Thoracic aorta (tissue), 2 donors: Measurements from ENCODE around the gene SMNDC1. TPM values are rescaled to one million over a fixed set of nuclear protein-coding genes. Genes with fewer than 3 reads are reported as not detected.

Source experiments
- ATAC-seq: fragments of 150-250 bp; one replicate; pipeline ENCODE4 v1.8.0; 2017; ENCODE audit warnings: low read depth; ENCODE audit not compliant: insufficient number of reproducible peaks, low FRiP score
- DNase-seq: peaks from one replicate; pipeline ENCODE4 v3.0.0-alpha.2; 2020; ENCODE audit warnings: low spot score
- H3K27ac ChIP-seq, 2 donors: fragments of 200-600 bp; sonication (generic); 1 replicate in 1 of 2; 2 replicates in 1 of 2; pipeline ENCODE4 v1.5.1; 2016; ENCODE audit warnings: mild to moderate bottlenecking in 2 of 2, moderate library complexity in 2 of 2
- H3K27me3 ChIP-seq: fragments of 200-600 bp; sonication (generic); replicated peaks from 2 replicates; pipeline ENCODE4 v1.6.0; 2016; ENCODE audit warnings: mild to moderate bottlenecking; ENCODE audit not compliant: insufficient read depth
- H3K36me3 ChIP-seq: fragments of 200-600 bp; sonication (generic); one replicate; pipeline ENCODE4 v1.5.1; 2016
- H3K4me1 ChIP-seq, 2 donors: fragments of 200-600 bp; sonication (generic); 1 replicate in 1 of 2; 2 replicates in 1 of 2; pipeline versions ENCODE4 v1.5.1 to v1.6.0; 2016; ENCODE audit warnings: low read depth in 2 of 2, mild to moderate bottlenecking in 1 of 2; ENCODE audit not compliant: control insufficient read depth in 1 of 2
- H3K4me3 ChIP-seq: fragments of 200-600 bp; sonication (generic); 2 replicates; pipeline ENCODE4 v1.5.1; 2016; ENCODE audit warnings: mild to moderate bottlenecking
- H3K9me3 ChIP-seq: fragments of 200-600 bp; sonication (generic); 2 replicates; pipeline ENCODE4 v1.5.1; 2016
- CTCF ChIP-seq: fragments of 200-600 bp; sonication (generic); IDR thresholded peaks from one replicate; pipeline ENCODE4 v1.5.1; 2019; ENCODE audit warnings: antibody characterized with exemption
- total RNA-seq, 2 donors: library from RNA; depleted of rRNA; stranded (reverse); fragments of >200 nt; gene quantifications; one replicate each; pipeline versions ENCODE4 v1.1.0 to v1.2.3, GENCODE V29; 2016

The SMNDC1 gene
- total RNA-seq, 2 donors from 2014 or later = 7.2 to 18.6 TPM

- Histone ChIP-seq H3K9me3 (no peaks in the 10 kb centered on the region), H3K27me3 (no peaks in the 10 kb centered on the region), H3K27ac (peak overlapping the region; percentile 90 to 91), H3K4me3 (no peak overlapping the region), H3K36me3 (no peaks in the 10 kb centered on the region), H3K4me1 (peaks cover 70 to 95% of the 10 kb centered on the region in 2 donors)
- no peak for TF ChIP-seq CTCF
- no peak for DNase-seq
- no peak for ATAC-seq
Measured at GRCh38 chr10:110267276-110267675, 37.4 kb downstream of the SMNDC1 start.

- ATAC-seq = no peak
- H3K4me1 ChIP-seq = peaks cover 80 to 96% of the 10 kb centered on the region in 2 donors
- DNase-seq = no peak
- H3K9me3 ChIP-seq = no peaks in the 10 kb centered on the region
- no peak for TF ChIP-seq CTCF
- no peaks in the 10 kb centered on the region for H3K27me3 ChIP-seq
- no peaks in the 10 kb centered on the region for H3K36me3 ChIP-seq
- no peak overlapping the region for H3K4me3 ChIP-seq
- H3K27ac ChIP-seq = peak overlapping the region; percentile 90 to 91
Measured at GRCh38 chr10:110265573-110266193, 39.0 kb downstream of the SMNDC1 start.

- no peak for TF ChIP-seq CTCF
- Histone ChIP-seq H3K9me3 (no peaks in the 10 kb centered on the region), H3K27me3 (no peaks in the 10 kb centered on the region), H3K4me1 (peaks cover 57 to 81% of the 10 kb centered on the region in 2 donors), H3K27ac (peak overlapping the region; percentile 90 to 91), H3K36me3 (no peaks in the 10 kb centered on the region), H3K4me3 (peak overlapping the region; percentile 26)
- DNase-seq = no peak
- peak; percentile 83 for ATAC-seq
Measured at GRCh38 chr10:110263164-110263563, 41.6 kb downstream of the SMNDC1 start.

GRCh38 chr10:110260746-110261477 lies 43.8 kb downstream of the SMNDC1 start:
- H3K36me3 ChIP-seq = no peaks in the 10 kb centered on the region
- no peak for TF ChIP-seq CTCF
- no peak for ATAC-seq

GRCh38 chr10:110259317-110259716 lies 45.4 kb downstream of the SMNDC1 start:
- Histone ChIP-seq H3K27me3 (no peaks in the 10 kb centered on the region), H3K4me3 (no peak overlapping the region), H3K27ac (no peak overlapping the region), H3K4me1 (peaks cover 33 to 46% of the 10 kb centered on the region in 2 donors), H3K9me3 (no peaks in the 10 kb centered on the region), H3K36me3 (no peaks in the 10 kb centered on the region)
- no peak for DNase-seq
- no peak for TF ChIP-seq CTCF
- no peak for ATAC-seq

More at GRCh38 chr10:110260746-110261477, 43.8 kb downstream of the SMNDC1 start:
- Histone ChIP-seq H3K27me3 (no peaks in the 10 kb centered on the region), H3K27ac (peak overlapping the region; percentile 59 to 91), H3K4me1 (peaks cover 48 to 59% of the 10 kb centered on the region in 2 donors), H3K9me3 (no peaks in the 10 kb centered on the region), H3K4me3 (no peak overlapping the region)
- DNase-seq = no peak
